ENCODE data around the gene PCDHGA4. TPM values are rescaled to one million over a fixed set of nuclear protein-coding genes. Genes with fewer than 3 reads are reported as not detected.
"Not testable (repeated sequence)": the region's sequence is repeated elsewhere in the genome, so short reads cannot be mapped to it uniquely, and the experiment has no call there.

PCDHGA4 gene
- polyA plus RNA-seq (ENCODE audit: insufficient read length): 2.6 TPM
- long read RNA-seq, donor 1, partial matches to known transcripts: 0 of 4 reads
- long read RNA-seq, donor 1, other reads (novel, unspliced or antisense): 0 of 4 reads
- long read RNA-seq, donor 2: 0 reads
- long read RNA-seq, donor 3: 0 reads
- long read RNA-seq, donor 4: 0 reads
- long read RNA-seq, donor 5, full-length matches to known transcripts: 2 of 2 reads
- long read RNA-seq, donor 5, partial matches to known transcripts: 0 of 2 reads
- long read RNA-seq, donor 5, other reads (novel, unspliced or antisense): 0 of 2 reads
- long read RNA-seq, donor 6, full-length matches to known transcripts: 2 of 2 reads
- long read RNA-seq, donor 6, partial matches to known transcripts: 0 of 2 reads
- long read RNA-seq, donor 6, other reads (novel, unspliced or antisense): 0 of 2 reads
- long read RNA-seq, donor 7, full-length matches to known transcripts: 1 of 1 reads
- long read RNA-seq, donor 7, partial matches to known transcripts: 0 of 1 reads
- long read RNA-seq, donor 7, other reads (novel, unspliced or antisense): 0 of 1 reads
- long read RNA-seq, donor 8: 0 reads

- DNase-seq: no peak
Observed at GRCh38 chr5:141354900-141355469, at the start of gene PCDHGA4. Gene PCDHGA4 (plus strand): TSS chr5:141355021. CDS start chr5:141355108, 87 bp downstream.

GRCh38 chr5:141306630-141307029, 48.2 kb upstream of the PCDHGA4 start:
- no peak for DNase-seq

GRCh38 chr5:141313711-141314110, 41.1 kb upstream of the PCDHGA4 start:
- no peak for DNase-seq

- not testable (repeated sequence) for DNase-seq
Observed at GRCh38 chr5:141316963-141317362, 37.9 kb upstream of the PCDHGA4 start.

GRCh38 chr5:141319202-141319601, 35.6 kb upstream of the PCDHGA4 start:
- DNase-seq: no peak

GRCh38 chr5:141319699-141320098, 35.1 kb upstream of the PCDHGA4 start:
- DNase-seq: no peak

- peak; percentile 94 for DNase-seq
Observed at GRCh38 chr5:141320225-141321169, 34.3 kb upstream of the PCDHGA4 start, which contains the start of gene TAF7. Gene TAF7 (minus strand): TSS chr5:141320784. CDS start chr5:141320044, 740 bp downstream.

- no peak for DNase-seq
Observed at GRCh38 chr5:141322261-141322660, 32.6 kb upstream of the PCDHGA4 start.

- DNase-seq: no peak
Observed at GRCh38 chr5:141326088-141326854, 28.6 kb upstream of the PCDHGA4 start.

- DNase-seq: no peak
Observed at GRCh38 chr5:141328231-141328630, 26.6 kb upstream of the PCDHGA4 start.

GRCh38 chr5:141330299-141331080, 24.3 kb upstream of the PCDHGA4 start, which contains the start of gene PCDHGA1:
Gene PCDHGA1 (plus strand): TSS chr5:141330514.
- DNase-seq: no peak

- DNase-seq: not testable (repeated sequence)
Observed at GRCh38 chr5:141332571-141332970, 22.2 kb upstream of the PCDHGA4 start.

- peak; percentile 63 for DNase-seq
Observed at GRCh38 chr5:141338538-141339306, 16.1 kb upstream of the PCDHGA4 start, which contains the start of gene PCDHGA2. Gene PCDHGA2 (plus strand): TSS chr5:141338760.

- not testable (repeated sequence) for DNase-seq
Observed at GRCh38 chr5:141340781-141341354, 14.0 kb upstream of the PCDHGA4 start.

- DNase-seq: no peak
Observed at GRCh38 chr5:141342773-141343172, 12.0 kb upstream of the PCDHGA4 start.

- DNase-seq: no peak
Observed at GRCh38 chr5:141343242-141343952, 11.4 kb upstream of the PCDHGA4 start, which contains the start of gene PCDHGA3. Gene PCDHGA3 (plus strand): TSS chr5:141343829. CDS start chr5:141344034, 205 bp downstream.

- DNase-seq: no peak
Observed at GRCh38 chr5:141343953-141344463, 10.8 kb upstream of the PCDHGA4 start.

GRCh38 chr5:141345327-141345726, 9.5 kb upstream of the PCDHGA4 start:
- DNase-seq: no peak
